IMR-90 (cell line): Measurements from ENCODE around the gene DEPDC5.

Source experiments
- CEBPB ChIP-seq: IDR thresholded peaks from 2 replicates; pipeline ENCODE4 v1.6.1; 2012; ENCODE audit warnings: low read depth, low read length, improper control_type of control experiment
- CTCF ChIP-seq: conservative IDR thresholded peaks from 2 replicates; pipeline ENCODE4 v1.5.1; 2012; ENCODE audit warnings: mild to moderate bottlenecking, low read depth, low read length, improper control_type of control experiment
- FOS ChIP-seq: fragments of 150-350 bp; IDR thresholded peaks from 2 replicates; pipeline ENCODE4 v1.6.1; 2016; ENCODE audit warnings: low read depth, low read length
- MAZ ChIP-seq: IDR thresholded peaks from 2 replicates; pipeline ENCODE4 v1.6.1; 2012; ENCODE audit warnings: low read depth, mild to moderate bottlenecking, low read length, improper control_type of control experiment, moderate library complexity, borderline replicate concordance
- MXI1 ChIP-seq: IDR thresholded peaks from 2 replicates; pipeline ENCODE4 v1.6.1; 2012; ENCODE audit warnings: low read depth, mild to moderate bottlenecking, low read length, moderate library complexity, borderline replicate concordance
- NFE2L2 ChIP-seq: fragments of 150-350 bp; IDR thresholded peaks from 2 replicates; pipeline ENCODE4 v1.6.1; 2016; ENCODE audit warnings: low read depth, mild to moderate bottlenecking, low read length
- POLR2A ChIP-seq: IDR thresholded peaks from 2 replicates; pipeline ENCODE4 v1.6.1; 2012; ENCODE audit warnings: mild to moderate bottlenecking, low read depth, low read length
- RAD21 ChIP-seq: IDR thresholded peaks from 2 replicates; pipeline ENCODE4 v1.6.1; 2012; ENCODE audit warnings: low read length, improper control_type of control experiment
- SMC3 ChIP-seq: fragments of 150-350 bp; IDR thresholded peaks from 2 replicates; pipeline ENCODE4 v1.6.1; 2016; ENCODE audit warnings: low read depth, mild to moderate bottlenecking, antibody characterized with exemption, low read length, moderate library complexity
- USF2 ChIP-seq: fragments of 150-350 bp; IDR thresholded peaks from 2 replicates; pipeline ENCODE4 v1.6.1; 2017; ENCODE audit warnings: mild to moderate bottlenecking, antibody characterized with exemption, low read length, low read depth

- TF ChIP-seq CTCF (no peak), RAD21 (no peak), CEBPB (no peak), SMC3 (no peak), POLR2A (no peak), MAZ (no peak), FOS (no peak), USF2 (no peak), MXI1 (no peak), NFE2L2 (no peak)
These were observed 118.4 kb downstream of the DEPDC5 start for GRCh38 chr22:31872209-31872608.
